Keratinocyte (primary cell): ENCODE results near the gene HS6ST3. TPM values are rescaled to one million over a fixed set of nuclear protein-coding genes. Genes with fewer than 3 reads are reported as not detected.

Experiments
- DNase-seq: peaks from one replicate; pipeline ENCODE4 v3.0.0-alpha.2; 2011; ENCODE audit warnings: low read depth, missing footprints, low spot score
- FAIRE-seq: peaks from 2 replicates; lab custom pipeline; 2011; peaks lifted over from hg19 to GRCh38; lab: Jason Lieb, UNC
- H2AFZ ChIP-seq: 2 replicates; pipeline ENCODE4 v1.6.0; 2012; ENCODE audit warnings: low read length, control low read depth, inconsistent platforms; ENCODE audit not compliant: control insufficient read depth
- H3K27ac ChIP-seq: 2 replicates; pipeline ENCODE4 v1.5.1; 2011; ENCODE audit warnings: low read length; ENCODE audit not compliant: control insufficient read depth, insufficient read depth
- H3K27me3 ChIP-seq: 3 replicates; pipeline ENCODE4 v1.6.0; 2011; ENCODE audit warnings: low read length; ENCODE audit not compliant: control insufficient read depth, insufficient read depth; ENCODE audit errors: extremely low read depth
- H3K36me3 ChIP-seq, 2 experiments: 2 replicates in 1 of 2; 3 replicates in 1 of 2; pipeline ENCODE4 v1.5.1; 2011; ENCODE audit warnings: low read length in 2 of 2, mild to moderate bottlenecking in 1 of 2; ENCODE audit not compliant: control insufficient read depth in 2 of 2, insufficient read depth in 2 of 2; ENCODE audit errors: extremely low read depth in 1 of 2
- H3K4me1 ChIP-seq: 3 replicates; pipeline ENCODE4 v1.5.1; 2011; ENCODE audit warnings: low read length; ENCODE audit not compliant: control insufficient read depth, insufficient read depth; ENCODE audit errors: extremely low read depth
- H3K4me2 ChIP-seq: 3 replicates; pipeline ENCODE4 v1.6.0; 2011; ENCODE audit warnings: low read depth, low read length; ENCODE audit not compliant: control insufficient read depth, insufficient read depth; ENCODE audit errors: extremely low read depth
- H3K4me3 ChIP-seq, 3 experiments: fragments of 200-600 bp in 1 of 3; sonication (generic) in 1 of 3; 2 replicates in 2 of 3; 3 replicates in 1 of 3; pipeline ENCODE4 v1.5.1; 2011 to 2016; ENCODE audit warnings: low read length in 3 of 3, mild to moderate bottlenecking in 3 of 3, control low read depth in 2 of 3, inconsistent platforms in 1 of 3, low read depth in 1 of 3, mixed read lengths in 1 of 3, mixed run types in 1 of 3, moderate library complexity in 1 of 3; ENCODE audit not compliant: control insufficient read depth in 2 of 3, insufficient read depth in 2 of 3; ENCODE audit errors: extremely low read depth in 1 of 3
- H3K79me2 ChIP-seq: 2 replicates; pipeline ENCODE4 v1.6.0; 2012; ENCODE audit warnings: low read length; ENCODE audit not compliant: control insufficient read depth, insufficient read depth
- H3K9ac ChIP-seq: 3 replicates; pipeline ENCODE4 v1.6.0; 2011; ENCODE audit warnings: low read length; ENCODE audit not compliant: control insufficient read depth, insufficient read depth; ENCODE audit errors: extremely low read depth
- H3K9me1 ChIP-seq: 3 replicates; pipeline ENCODE4 v1.6.0; 2011; ENCODE audit warnings: low read length; ENCODE audit not compliant: control insufficient read depth, insufficient read depth; ENCODE audit errors: extremely low read depth
- H3K9me3 ChIP-seq: 2 replicates; pipeline ENCODE4 v1.5.1; 2012; ENCODE audit warnings: low read depth, low read length; ENCODE audit not compliant: control insufficient read depth
- H4K20me1 ChIP-seq: 3 replicates; pipeline ENCODE4 v1.6.0; 2011; ENCODE audit warnings: low read length; ENCODE audit not compliant: control insufficient read depth, insufficient read depth; ENCODE audit errors: extremely low read depth
- EZH2 ChIP-seq: IDR thresholded peaks from one replicate; pipeline ENCODE4 v1.6.1; 2012; ENCODE audit warnings: inconsistent platforms, mild to moderate bottlenecking, low read length, moderate library complexity
- dilution Hi-C: fragments of 300-500 bp; cut with MboI; formaldehyde crosslinking; loops from one replicate; pipeline ENCODE4 v1.7.0; 2020; ENCODE audit warnings: low sequenced_read_pairs; ENCODE audit not compliant: extremely low pct_ligation_motif_present
- polyA plus RNA-seq, 5 experiments: library from polyadenylated mRNA; depleted of rRNA in 3 of 5; stranded (reverse) in 3 of 5; stranded (forward) in 1 of 5; unstranded in 1 of 5; fragments of >200 nt; gene quantifications; 1 replicate in 1 of 5; 2 replicates in 3 of 5; 3 replicates in 1 of 5; pipeline versions ENCODE4 v1.2.1 to v1.2.3, GENCODE V29; 2011 to 2012; ENCODE audit warnings: missing spikeins in 2 of 5, low read depth in 1 of 5, low replicate concordance in 1 of 5
- TF ChIP-seq, protein P1 (sequence below), 3 experiments: IDR thresholded peaks in 1 of 3; conservative IDR thresholded peaks in 1 of 3; optimal IDR thresholded peaks in 1 of 3; 2 replicates in 2 of 3; 3 replicates in 1 of 3; pipeline versions ENCODE3 to v1.5.1; 2011; ENCODE audit warnings: low read length in 3 of 3, mild to moderate bottlenecking in 3 of 3, moderate library complexity in 2 of 3, control low read depth in 1 of 3, inconsistent platforms in 1 of 3; ENCODE audit not compliant: insufficient read depth in 2 of 3; ENCODE audit errors: extremely low read depth in 1 of 3

The HS6ST3 gene
- polyA plus RNA-seq, 1 donor (not counting 4 experiments of a cell fraction or from before 2014, with no cell fraction given): 0.03 TPM

DNA sequence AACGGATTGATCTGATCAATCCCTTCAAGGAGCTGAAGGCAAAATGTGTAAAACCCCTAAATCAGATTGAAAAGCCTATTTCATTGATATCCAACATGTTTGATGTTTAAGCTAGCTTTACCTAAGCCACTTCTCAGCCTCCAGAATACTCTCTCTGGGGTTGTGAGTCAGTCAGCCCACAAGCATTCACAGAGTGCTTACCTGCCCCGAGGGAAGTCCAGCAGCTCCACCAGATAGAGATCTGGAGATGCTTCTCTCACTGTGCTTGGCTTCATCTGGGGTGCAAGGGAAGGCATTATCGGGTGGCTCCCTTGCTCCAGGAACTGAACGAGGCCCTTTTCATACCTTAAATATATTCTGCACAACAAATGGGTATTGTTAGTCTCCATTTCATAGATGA lies 744.7 kb downstream of the HS6ST3 start:
- Histone ChIP-seq H2AFZ (no peak overlapping the region), H3K4me3 (no peak overlapping the region), H3K36me3 (no peaks in the 10 kb centered on the region), H3K27ac (no peak overlapping the region), H4K20me1 (no peaks in the 10 kb centered on the region), H3K4me2 (no peak overlapping the region), H3K9ac (no peak overlapping the region), H3K9me1 (no peaks in the 10 kb centered on the region), H3K4me1 (no peaks in the 10 kb centered on the region), H3K9me3 (no peaks in the 10 kb centered on the region), H3K27me3 (no peaks in the 10 kb centered on the region), H3K79me2 (no peaks in the 10 kb centered on the region)
- DNase-seq (no peak), FAIRE-seq (no peak)
- dilution Hi-C loops: no loop called here
- TF ChIP-seq, protein P1, sequence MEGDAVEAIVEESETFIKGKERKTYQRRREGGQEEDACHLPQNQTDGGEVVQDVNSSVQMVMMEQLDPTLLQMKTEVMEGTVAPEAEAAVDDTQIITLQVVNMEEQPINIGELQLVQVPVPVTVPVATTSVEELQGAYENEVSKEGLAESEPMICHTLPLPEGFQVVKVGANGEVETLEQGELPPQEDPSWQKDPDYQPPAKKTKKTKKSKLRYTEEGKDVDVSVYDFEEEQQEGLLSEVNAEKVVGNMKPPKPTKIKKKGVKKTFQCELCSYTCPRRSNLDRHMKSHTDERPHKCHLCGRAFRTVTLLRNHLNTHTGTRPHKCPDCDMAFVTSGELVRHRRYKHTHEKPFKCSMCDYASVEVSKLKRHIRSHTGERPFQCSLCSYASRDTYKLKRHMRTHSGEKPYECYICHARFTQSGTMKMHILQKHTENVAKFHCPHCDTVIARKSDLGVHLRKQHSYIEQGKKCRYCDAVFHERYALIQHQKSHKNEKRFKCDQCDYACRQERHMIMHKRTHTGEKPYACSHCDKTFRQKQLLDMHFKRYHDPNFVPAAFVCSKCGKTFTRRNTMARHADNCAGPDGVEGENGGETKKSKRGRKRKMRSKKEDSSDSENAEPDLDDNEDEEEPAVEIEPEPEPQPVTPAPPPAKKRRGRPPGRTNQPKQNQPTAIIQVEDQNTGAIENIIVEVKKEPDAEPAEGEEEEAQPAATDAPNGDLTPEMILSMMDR (optimal IDR thresholded peaks at IDR 0.05 in 1 of 3, IDR thresholded peaks at IDR 0.05 in 1 of 3, conservative IDR thresholded peaks at IDR 0.05 in 1 of 3; ENCODE audit: extremely low read depth in 1 of 3, insufficient read depth in 2 of 3, low read length in 3 of 3): no peak
- no peak for TF ChIP-seq EZH2

DNA sequence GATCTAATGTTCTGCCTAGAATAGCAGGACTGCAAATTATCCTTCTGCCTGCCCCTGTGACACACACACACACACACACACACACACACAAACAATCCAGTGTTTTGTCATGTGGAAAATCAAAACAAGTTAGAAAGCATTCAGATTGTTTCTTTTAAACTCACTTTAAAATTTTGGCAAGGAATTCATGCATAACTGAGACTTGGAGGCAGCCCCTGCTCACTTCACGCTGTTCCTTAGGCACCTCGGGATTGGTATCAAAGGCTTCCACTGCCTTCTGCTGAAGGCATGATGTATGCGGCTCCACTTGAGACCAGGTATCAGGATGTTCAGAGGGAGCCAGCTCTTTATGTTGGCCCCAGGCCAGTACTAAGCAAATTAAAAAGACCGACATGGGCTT lies 745.6 kb downstream of the HS6ST3 start:
- no peaks in the 10 kb centered on the region for H4K20me1 ChIP-seq
- H3K36me3 ChIP-seq: no peaks in the 10 kb centered on the region
- no peak overlapping the region for H3K9ac ChIP-seq
- H2AFZ ChIP-seq: no peak overlapping the region
- no peak overlapping the region for H3K4me3 ChIP-seq
- H3K4me1 ChIP-seq: no peaks in the 10 kb centered on the region
- no peak overlapping the region for H3K4me2 ChIP-seq
- no peaks in the 10 kb centered on the region for H3K9me1 ChIP-seq
- no peaks in the 10 kb centered on the region for H3K27me3 ChIP-seq
- dilution Hi-C loops: no loop called here
- FAIRE-seq (no peak), DNase-seq (no peak)
- H3K9me3 ChIP-seq: no peaks in the 10 kb centered on the region
- no peak overlapping the region for H3K27ac ChIP-seq
- no peak for TF ChIP-seq EZH2
- TF ChIP-seq, protein P1 (optimal IDR thresholded peaks at IDR 0.05 in 1 of 3, IDR thresholded peaks at IDR 0.05 in 1 of 3, conservative IDR thresholded peaks at IDR 0.05 in 1 of 3; ENCODE audit: extremely low read depth in 1 of 3, insufficient read depth in 2 of 3, low read length in 3 of 3): no peak
- H3K79me2 ChIP-seq: no peaks in the 10 kb centered on the region
